Right atrium auricular region (tissue), 2 donors: ENCODE results near the gene OR10H2. TPM values are rescaled to one million over a fixed set of nuclear protein-coding genes. Genes with fewer than 3 reads are reported as not detected.

Experiments used
- DNase-seq: peaks from one replicate; pipeline ENCODE4 v3.0.0-alpha.2; 2019; ENCODE audit warnings: low spot score
- H3K27ac ChIP-seq, 2 donors: fragments of 200-600 bp; sonication (generic); 1 replicate in 1 of 2; 2 replicates in 1 of 2; pipeline ENCODE4 v1.5.1; 2016 to 2019
- H3K27me3 ChIP-seq, 2 donors: fragments of 200-600 bp; sonication (generic); one replicate each; pipeline versions ENCODE4 v1.5.1 to v1.6.0; 2017 to 2019
- H3K36me3 ChIP-seq: fragments of 200-600 bp; sonication (generic); one replicate; pipeline ENCODE4 v1.5.1; 2016
- H3K4me1 ChIP-seq, 2 donors: fragments of 200-600 bp; sonication (generic); one replicate each; pipeline versions ENCODE4 v1.5.1 to v1.6.0; 2017 to 2019
- H3K4me3 ChIP-seq, 2 donors: fragments of 200-600 bp; sonication (generic); 1 replicate in 1 of 2; 2 replicates in 1 of 2; pipeline ENCODE4 v1.5.1; 2017 to 2019; ENCODE audit warnings: mild to moderate bottlenecking in 1 of 2, moderate library complexity in 1 of 2
- H3K9me3 ChIP-seq, 2 donors: fragments of 200-600 bp; sonication (generic); one replicate each; pipeline ENCODE4 v1.5.1; 2019
- CTCF ChIP-seq, 2 donors: fragments of 200-600 bp; sonication (generic); IDR thresholded peaks; one replicate each; pipeline ENCODE4 v1.5.1; 2019; ENCODE audit warnings: antibody characterized with exemption in 2 of 2
- total RNA-seq, 2 donors: library from RNA; depleted of rRNA; stranded (reverse); fragments of >200 nt; gene quantifications; one replicate each; pipeline ENCODE4 v1.1.0, GENCODE V29; 2016

OR10H2 gene
- total RNA-seq, 2 donors from 2014 or later, result not detected

GRCh38 chr19:15717809-15718208, 10.0 kb upstream of the OR10H2 start:
- Histone ChIP-seq H3K4me1 (no peaks in the 10 kb centered on the region), H3K36me3 (no peaks in the 10 kb centered on the region), H3K27me3 (no peaks in the 10 kb centered on the region), H3K27ac (no peak overlapping the region), H3K4me3 (no peak overlapping the region), H3K9me3 (no peaks in the 10 kb centered on the region)
- TF ChIP-seq CTCF (IDR thresholded peaks at IDR 0.05), result no peak
- DNase-seq, result no peak

GRCh38 chr19:15721268-15721667, 6.6 kb upstream of the OR10H2 start:
- Histone ChIP-seq H3K27ac (no peak overlapping the region), H3K4me1 (no peaks in the 10 kb centered on the region), H3K36me3 (no peaks in the 10 kb centered on the region), H3K9me3 (no peaks in the 10 kb centered on the region), H3K4me3 (no peak overlapping the region), H3K27me3 (no peaks in the 10 kb centered on the region)
- TF ChIP-seq CTCF (IDR thresholded peaks at IDR 0.05), result no peak
- DNase-seq, result no peak

- Histone ChIP-seq H3K4me3 (no peak overlapping the region), H3K36me3 (no peaks in the 10 kb centered on the region), H3K27ac (no peak overlapping the region), H3K9me3 (no peaks in the 10 kb centered on the region), H3K27me3 (no peaks in the 10 kb centered on the region), H3K4me1 (no peaks in the 10 kb centered on the region)
- no peak for TF ChIP-seq CTCF (IDR thresholded peaks at IDR 0.05)
- no peak for DNase-seq
Measured at GRCh38 chr19:15722956-15723355, 4.9 kb upstream of the OR10H2 start.

GRCh38 chr19:15730538-15730937, 2.7 kb downstream of the OR10H2 start:
- Histone ChIP-seq H3K27me3 (no peaks in the 10 kb centered on the region), H3K9me3 (peaks cover 0 to 7% of the 10 kb centered on the region in 2 donors), H3K4me1 (no peaks in the 10 kb centered on the region), H3K36me3 (no peaks in the 10 kb centered on the region), H3K27ac (no peak overlapping the region), H3K4me3 (no peak overlapping the region)
- TF ChIP-seq CTCF (IDR thresholded peaks at IDR 0.05), result no peak
- DNase-seq, result no peak

GRCh38 chr19:15732388-15732787, 4.6 kb downstream of the OR10H2 start:
- no peak overlapping the region for H3K27ac ChIP-seq
- H3K4me3 ChIP-seq, result no peak overlapping the region
- TF ChIP-seq CTCF (IDR thresholded peaks at IDR 0.05), result no peak
- peaks cover 0 to 7% of the 10 kb centered on the region in 2 donors for H3K9me3 ChIP-seq
- H3K36me3 ChIP-seq, result no peaks in the 10 kb centered on the region
- DNase-seq, result no peak
- no peaks in the 10 kb centered on the region for H3K27me3 ChIP-seq
- no peaks in the 10 kb centered on the region for H3K4me1 ChIP-seq

- TF ChIP-seq CTCF (IDR thresholded peaks at IDR 0.05), result no peak
- Histone ChIP-seq H3K4me1 (no peaks in the 10 kb centered on the region), H3K27me3 (no peaks in the 10 kb centered on the region), H3K27ac (no peak overlapping the region), H3K36me3 (no peaks in the 10 kb centered on the region), H3K9me3 (peaks cover 0 to 7% of the 10 kb centered on the region in 2 donors), H3K4me3 (no peak overlapping the region)
- DNase-seq, result no peak
Measured at GRCh38 chr19:15733895-15734294, 6.1 kb downstream of the OR10H2 start.
